Frontal cortex (tissue), 4 donors: ENCODE data around the gene PPFIBP2. TPM values are rescaled to one million over a fixed set of nuclear protein-coding genes. Genes with fewer than 3 reads are reported as not detected.

Experiments
- DNase-seq, 2 donors: peaks; one replicate each; pipeline ENCODE4 v3.0.0; 2012; ENCODE audit warnings: low spot score in 2 of 2
- FAIRE-seq: peaks from 2 replicates; lab custom pipeline; 2012; peaks lifted over from hg19 to GRCh38; lab: Jason Lieb, UNC
- total RNA-seq: library from RNA; depleted of rRNA; stranded (reverse); fragments of >200 nt; gene quantifications from one replicate; pipeline ENCODE4 v1.2.3, GENCODE V29; 2014
- donor health status: control.
- donor health status: control.
- donor health status: control.

The PPFIBP2 gene
- total RNA-seq, 1 donor from 2014 or later, result 11.4 TPM

DNA sequence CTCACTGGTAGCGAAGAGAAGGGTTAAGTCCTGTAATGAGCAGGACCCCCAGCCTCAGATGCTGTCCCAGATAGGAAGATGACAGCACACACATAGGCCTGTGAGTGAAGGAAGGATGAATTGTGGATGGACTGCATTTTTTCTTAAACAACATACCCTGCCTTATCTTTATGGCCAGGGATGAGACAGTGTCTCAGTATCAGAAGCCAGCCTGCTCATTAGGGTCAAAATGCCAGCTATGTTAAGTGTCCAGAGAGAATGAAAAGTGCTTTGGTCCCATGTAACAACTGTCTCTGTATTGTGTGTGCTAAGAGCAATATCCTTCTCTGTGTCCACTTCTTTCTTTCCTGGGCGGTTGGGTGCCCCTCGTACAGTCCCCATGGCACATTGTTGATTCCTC is 30.2 kb downstream of the PPFIBP2 start:
- DNase-seq (no peak), FAIRE-seq (no peak)

DNA sequence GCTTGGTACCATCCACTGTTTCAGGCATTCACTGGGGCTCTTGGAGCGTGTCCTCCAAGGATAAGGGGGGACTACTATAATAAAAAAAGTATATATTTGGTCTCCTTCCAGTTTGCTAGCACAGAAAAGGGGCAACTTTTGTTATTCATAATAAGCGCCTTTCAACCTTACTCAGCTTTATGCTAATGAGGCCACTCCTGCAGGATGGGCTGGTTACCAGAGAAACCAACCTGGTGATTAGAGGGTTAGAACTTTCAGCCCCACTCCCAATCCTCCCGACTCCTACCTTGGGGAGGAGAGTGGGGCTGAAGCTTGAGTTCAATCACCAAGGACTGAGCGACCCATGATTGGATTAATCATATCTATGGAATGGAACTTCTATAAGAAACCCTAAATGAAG is 31.8 kb downstream of the PPFIBP2 start:
- DNase-seq (no peak), FAIRE-seq (no peak)

DNA sequence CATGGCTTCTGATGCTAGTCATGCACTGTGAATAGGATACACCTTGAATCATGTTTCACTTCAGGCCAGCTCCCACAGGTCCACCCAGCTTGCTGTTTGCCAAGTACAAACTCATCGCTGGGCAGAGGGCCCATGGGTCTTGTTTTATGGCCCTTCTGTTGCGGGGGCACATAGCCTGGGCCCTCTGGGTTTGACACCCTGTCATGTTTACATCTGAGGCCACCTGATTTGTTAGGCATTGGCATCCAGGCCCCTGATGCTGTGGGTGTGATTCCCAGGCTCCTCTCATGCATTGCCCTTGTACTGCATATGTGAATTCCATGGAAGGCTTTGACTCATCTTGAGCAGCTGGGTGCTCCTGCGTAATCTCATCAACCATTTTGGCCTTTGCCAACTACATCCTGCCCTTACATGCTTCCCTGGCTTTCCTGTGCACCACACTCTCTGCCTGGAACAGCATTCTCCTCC is 32.6 kb downstream of the PPFIBP2 start:
- FAIRE-seq (no peak), DNase-seq (no peak)

DNA sequence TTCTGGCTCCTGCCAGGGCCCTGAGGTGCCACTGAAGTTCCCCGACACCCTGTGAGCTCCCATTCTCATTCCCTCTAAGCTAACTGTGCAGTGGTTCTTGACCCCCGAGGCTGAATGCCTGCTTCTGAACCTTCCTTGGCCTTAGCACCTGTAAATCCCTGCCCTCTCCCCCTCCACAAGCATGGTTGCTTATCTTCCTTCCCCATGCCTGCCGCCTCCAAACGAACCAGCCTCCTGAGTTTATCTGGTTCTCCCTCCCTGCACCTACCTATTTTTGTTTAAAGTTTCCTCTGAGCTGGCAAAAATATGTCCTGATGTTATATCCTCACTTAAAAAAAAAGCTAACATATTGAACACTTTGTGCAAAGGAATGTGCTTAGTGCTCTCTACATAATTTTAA is 33.9 kb downstream of the PPFIBP2 start:
- DNase-seq (no peak), FAIRE-seq (no peak)

DNA sequence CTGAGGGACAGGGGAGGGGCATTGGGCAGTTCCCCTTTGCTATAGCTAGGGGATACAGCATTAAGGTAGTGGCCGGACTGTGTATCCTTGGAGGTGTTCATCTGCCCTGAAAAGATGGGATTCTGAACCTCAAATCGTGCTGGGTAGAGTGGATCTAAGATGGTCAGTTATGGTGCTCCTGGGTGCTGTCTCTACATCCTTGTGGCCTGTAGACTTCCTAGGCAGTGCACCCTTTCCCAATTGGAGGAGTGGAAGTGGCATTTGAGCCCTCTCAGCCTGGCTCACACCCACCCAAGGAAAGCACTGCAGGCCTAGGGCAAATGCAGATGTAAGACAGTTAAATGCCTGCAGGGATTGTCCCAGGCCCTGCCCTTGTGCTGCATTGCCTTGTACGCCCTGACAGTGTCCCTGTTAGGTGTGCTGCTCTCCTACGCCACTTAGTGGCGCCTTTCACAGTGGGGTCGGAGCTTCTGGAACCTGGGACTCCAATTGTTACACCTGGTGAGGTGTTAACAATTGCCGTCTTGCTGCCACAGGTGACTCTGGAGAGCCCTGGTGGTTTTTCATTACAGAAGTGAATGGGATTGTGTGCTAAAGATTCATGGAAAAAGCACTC is 35.0 kb downstream of the PPFIBP2 start:
- DNase-seq (no peak), FAIRE-seq (no peak)

DNA sequence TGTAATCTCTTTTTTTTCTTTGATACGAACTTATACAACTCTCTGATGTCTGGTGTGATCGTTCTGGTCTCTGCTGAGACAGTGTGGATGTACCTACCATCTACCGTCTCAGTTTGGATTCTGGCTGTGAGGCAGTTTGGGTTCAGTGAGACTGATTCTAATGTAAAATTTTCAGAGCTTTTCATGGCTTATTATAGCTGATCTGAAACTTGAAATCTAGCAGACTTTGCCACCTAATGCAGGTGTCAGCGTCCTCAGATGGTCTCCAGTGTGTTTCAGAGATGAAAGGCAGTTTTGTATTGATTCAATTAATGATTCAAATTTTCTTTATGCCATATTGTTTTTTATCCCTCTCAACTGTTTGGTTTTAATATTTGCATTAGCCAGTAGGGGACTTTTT is 35.9 kb downstream of the PPFIBP2 start:
- DNase-seq (no peak), FAIRE-seq (no peak)

DNA sequence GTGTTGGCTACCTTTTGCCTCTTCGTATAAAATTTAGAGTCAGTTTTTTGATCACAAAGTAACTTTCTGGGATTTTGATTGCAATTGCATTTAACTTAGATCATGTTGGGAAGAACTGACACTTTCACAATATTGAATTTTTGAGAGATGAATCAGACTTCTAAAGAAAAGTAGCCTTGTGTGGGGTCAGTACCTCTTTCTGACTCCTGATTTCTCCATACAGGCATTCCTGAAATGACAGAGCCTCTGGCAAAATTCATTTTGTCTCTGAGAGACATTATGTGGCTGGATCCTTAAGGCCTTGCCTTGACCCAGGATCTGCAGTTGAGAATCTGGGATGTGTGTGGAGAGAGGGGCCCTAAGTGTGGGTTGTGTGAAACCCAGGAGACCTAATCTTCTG is 37.8 kb downstream of the PPFIBP2 start:
- no peak for FAIRE-seq

DNA sequence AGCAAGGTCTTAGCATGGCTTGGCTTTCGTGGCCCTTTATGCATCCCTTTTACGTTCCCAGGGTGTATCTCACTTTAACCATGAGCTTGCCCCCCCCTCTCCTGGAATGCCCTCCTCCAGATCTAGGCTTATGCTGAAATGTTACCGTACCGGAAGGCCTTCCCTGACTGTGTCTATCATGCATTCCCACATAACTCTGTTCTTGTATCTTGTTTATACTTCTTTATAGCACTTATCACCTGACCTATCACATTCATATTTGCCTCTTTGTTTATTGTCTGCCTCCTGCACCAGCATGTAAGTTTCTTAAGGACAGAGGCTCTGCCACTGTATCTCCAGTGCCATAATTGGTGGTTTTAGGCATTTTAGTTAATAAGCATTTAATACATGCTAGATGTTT is 38.9 kb downstream of the PPFIBP2 start:
- FAIRE-seq (no peak), DNase-seq (no peak)

More for the DNA sequence above, 37.8 kb downstream of the PPFIBP2 start:
- DNase-seq, result no peak

DNA sequence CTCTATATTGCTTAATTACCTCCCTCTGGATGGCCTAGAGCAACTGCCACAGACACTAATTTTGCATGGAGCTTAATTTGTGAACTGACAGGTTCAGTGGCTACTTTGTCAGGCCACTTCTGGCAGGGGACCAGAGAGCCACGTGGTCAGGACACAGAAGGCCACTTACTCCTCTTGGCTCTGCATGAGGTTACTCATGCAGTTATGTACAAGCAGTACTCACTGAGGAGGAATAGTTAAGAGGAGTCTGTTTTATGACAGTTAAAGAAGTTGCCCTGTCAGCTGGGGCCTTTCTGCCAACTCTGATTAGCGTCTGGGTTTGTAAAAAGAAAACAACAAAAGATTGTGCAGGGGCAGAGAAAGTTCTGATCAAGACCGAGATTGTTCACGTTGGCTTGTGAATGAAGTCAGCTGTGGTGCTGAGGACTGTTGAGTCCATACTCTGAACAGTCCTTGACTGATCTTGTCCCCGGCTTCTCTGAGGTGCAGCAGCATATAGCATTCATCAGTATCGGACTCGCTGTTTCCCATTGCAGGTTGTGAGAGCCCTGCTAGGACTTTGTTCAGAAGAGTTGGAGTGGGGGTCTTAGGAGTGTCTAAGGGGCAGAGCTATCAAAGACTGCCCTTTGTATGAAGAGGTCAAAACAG is 41.4 kb downstream of the PPFIBP2 start:
- no peak for FAIRE-seq

DNA sequence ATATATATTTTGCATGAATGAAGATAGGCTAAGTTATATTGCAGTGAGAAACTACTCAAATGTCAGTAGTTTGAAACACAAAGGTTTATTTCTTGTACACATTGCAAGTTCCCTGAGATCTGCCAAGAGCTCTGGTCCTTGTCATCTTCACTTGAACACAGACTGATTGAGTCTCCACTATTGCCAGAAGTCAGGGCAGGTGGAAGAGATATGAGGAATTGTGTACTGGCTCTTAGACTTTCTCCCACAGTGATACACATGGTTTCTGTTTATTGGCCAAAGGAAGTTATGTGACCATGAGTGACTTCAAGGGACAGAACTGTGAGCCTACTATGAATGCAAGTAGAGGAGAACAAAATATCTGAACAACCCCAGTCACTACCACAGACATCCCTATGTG is 44.2 kb downstream of the PPFIBP2 start:
- FAIRE-seq (no peak), DNase-seq (no peak)

More for the DNA sequence above, 41.4 kb downstream of the PPFIBP2 start:
- peak; percentile 9 to 25 for DNase-seq

DNA sequence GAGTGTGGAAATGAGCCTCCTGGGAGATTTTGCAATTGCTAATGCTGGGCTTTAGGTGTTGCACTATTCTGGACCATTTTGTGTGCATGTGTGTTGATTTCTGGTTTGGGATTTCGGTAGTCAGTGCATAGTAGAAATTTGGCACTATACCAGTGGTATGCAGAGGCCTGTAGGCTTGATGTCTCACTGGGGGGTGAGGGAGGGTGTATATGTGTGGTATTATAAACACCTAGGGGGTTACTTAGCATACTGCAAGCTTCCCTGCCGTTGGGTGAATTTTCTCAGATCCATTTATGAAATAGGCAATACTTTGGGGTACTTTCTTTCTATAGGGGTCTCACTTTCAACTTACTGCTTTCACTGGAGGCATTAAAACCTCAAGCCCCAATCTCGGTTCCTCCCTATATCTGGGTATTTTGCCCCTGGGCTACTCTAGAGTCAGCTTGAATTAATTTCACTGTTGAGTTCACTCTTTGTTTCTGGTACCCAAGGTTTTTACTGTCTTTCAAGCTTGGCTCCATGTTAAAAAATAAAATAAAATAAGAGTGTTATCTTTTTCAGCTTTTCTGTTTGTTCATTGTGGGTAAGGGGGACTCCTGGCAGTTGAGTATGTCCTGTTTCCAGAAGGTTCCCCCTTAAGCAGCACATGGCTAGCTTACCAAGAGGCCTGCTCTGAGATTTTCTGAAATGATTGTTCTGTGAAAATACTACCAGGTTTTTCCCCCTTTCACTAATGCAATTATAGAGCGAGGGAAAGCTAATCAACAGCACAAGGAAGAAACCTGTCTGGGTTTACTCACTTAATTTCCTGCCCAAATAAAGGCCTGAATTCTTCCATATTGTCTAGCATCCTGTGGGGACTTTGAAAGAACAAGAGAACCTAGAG is 45.8 kb downstream of the PPFIBP2 start:
- no peak for DNase-seq
- FAIRE-seq, result no peak

DNA sequence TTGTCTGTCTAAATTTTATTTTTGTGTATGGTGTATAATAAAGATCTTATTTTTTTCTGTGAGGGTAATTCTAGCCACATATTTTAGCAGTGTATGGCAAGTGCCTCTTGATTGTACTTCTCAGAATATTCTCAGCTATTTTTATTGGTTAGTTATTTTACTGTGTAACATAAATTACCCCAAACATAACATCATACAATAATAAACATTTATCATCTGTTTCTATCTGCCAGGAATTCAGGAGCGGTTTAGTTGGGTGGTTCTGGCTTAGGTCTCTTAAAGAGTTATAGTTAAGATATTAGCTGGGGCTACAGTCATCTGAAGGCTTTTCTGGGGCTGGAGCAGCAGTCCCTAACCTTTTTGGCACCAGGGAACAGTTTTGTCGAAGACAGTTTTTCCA is 47.8 kb downstream of the PPFIBP2 start:
- FAIRE-seq, result no peak
- no peak for DNase-seq

DNA sequence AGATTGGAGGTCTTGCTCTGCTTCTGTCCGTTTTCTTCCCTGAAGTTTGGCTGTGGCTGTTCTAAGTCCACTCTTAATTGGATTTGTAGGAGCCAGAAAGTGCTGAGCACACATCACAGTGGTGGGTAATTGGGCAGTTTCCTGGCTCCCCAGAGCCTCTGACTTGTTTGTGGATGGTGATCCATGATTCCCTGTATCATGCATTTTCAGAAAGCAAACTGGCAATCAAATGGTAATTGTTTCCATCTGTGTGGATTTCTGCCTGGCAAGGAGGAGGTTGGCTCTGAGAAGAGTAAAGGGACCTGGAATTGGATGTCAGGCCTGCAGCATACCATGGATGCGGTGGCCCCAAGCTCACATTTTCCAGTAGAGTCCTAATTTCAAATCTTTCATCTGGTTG is 49.5 kb downstream of the PPFIBP2 start:
- FAIRE-seq (no peak), DNase-seq (no peak)

DNA sequence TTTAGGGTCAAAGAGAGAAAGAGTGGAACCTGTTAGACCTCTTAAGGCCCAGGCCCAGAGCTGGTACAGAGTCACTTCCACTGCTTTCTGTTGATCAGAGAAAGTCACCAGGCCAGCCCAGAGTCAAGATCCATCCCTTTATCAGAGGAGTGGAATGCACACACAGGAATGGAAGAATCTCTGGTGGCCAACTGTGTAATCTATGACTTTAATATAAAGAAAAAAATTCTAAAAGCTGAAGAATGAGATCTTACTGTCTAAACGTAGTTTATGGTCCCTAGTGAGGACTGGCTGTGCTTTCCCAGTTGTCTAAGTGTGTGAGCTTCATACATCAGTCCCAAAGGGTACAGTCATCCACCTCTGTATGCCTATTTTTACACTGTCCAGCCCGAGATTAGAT is 51.0 kb downstream of the PPFIBP2 start:
- FAIRE-seq (no peak), DNase-seq (no peak)

DNA sequence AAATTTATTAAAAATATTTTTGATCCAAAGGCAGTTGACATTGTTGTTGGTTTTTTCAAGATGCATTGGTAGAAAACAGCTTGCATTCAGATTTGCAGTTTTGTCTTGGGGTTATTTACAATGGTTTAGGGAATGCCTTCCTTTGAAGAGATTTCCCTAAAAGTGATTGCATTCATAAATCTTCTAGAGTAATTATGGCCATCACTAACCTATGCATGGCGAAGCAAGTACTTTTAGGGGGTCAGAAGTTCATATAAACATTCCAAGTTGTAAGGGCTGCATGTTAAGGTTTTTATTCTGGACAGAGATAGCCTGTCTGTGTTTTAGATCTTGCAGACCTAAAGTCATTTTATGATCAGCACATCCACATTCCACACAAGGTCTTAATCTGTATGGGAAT is 53.5 kb downstream of the PPFIBP2 start:
- DNase-seq (no peak), FAIRE-seq (no peak)

DNA sequence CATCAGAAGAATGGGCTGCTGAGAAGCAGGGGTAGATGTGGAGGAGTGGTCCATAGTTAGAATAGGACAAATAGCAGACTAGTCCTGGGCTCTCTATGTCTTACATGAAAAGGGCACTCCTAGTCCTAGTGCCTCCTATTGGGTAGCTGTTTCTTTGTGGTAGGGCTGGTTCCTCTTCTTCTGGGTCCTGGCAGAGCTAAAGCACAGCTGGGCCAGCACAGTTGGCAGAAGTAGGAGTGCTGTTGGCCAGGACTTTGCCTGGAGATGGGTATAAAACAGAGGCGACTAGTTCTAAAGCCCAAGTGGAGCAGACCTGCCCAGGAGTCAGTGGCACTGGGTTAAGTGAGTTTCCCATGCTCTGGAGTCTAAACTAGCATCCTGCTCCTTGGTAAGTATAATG is 55.2 kb downstream of the PPFIBP2 start:
- DNase-seq (no peak), FAIRE-seq (no peak)

DNA sequence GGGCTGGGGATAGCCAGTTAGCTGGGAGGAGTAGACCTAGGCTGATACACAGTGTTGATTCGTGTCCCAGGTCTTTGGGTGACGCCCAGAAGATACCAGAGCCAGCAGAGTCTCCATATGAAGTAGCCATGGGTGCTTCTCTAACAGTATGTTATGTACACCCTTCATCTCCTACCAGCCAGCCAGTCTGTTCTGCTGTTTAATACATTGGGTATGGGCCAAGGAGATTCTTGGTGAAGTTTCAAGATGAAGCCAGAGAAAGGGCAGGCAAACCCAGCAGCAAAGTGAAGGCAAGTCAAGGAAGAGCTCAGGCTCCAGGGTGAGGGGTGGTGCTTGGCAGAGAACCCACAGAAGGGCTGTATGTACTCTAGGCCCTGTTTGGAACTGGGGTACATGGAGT is 56.4 kb downstream of the PPFIBP2 start:
- no peak for DNase-seq
- no peak for FAIRE-seq

DNA sequence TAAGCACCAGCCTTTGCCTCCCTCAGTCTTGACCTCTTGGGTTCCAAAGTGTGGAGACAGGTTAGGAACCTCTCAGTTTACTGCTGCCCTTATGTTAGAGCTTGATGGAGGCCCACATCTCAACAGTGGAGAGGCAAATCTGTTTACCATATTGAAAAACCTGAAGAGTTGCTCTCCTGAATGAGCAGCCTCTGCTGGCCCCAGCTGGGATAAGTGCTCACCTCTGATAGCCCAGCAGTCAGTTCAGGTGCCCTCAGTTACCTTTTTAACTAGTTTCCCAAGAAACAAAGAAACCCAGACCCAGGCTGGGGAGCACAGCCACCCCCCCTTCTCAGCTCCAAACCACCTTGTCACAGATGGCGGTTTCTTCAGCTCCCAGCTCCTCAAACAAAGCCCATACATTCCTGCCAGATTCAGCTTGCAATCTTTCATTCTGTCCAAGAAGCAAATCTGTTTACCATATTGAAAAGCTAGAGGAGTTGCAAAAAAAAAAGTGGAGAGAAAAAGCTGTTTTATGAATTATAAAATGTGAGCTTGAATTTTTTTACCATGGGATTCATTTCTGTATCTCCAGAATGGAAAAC is 57.2 kb downstream of the PPFIBP2 start:
- DNase-seq (no peak), FAIRE-seq (no peak)

DNA sequence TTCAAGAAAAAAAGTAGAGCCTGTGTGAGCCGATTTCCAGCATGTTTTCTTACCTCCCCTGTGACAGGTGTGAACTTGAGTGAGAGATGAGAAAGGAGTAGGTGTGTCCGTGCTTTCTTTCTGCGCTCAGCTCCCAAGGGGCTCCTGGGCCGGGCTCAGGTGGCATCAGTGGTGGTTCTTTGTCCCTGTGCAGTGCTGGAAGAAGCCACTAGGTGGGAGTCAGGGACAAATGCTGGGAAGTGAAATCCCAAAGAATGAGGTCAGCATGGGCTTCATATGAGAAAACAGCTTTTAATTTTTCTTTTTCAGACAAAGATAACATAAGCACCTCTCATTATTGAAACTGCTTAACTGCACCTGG is 57.8 kb downstream of the PPFIBP2 start:
- DNase-seq (peak; percentile 18 to 70), FAIRE-seq (no peak)

DNA sequence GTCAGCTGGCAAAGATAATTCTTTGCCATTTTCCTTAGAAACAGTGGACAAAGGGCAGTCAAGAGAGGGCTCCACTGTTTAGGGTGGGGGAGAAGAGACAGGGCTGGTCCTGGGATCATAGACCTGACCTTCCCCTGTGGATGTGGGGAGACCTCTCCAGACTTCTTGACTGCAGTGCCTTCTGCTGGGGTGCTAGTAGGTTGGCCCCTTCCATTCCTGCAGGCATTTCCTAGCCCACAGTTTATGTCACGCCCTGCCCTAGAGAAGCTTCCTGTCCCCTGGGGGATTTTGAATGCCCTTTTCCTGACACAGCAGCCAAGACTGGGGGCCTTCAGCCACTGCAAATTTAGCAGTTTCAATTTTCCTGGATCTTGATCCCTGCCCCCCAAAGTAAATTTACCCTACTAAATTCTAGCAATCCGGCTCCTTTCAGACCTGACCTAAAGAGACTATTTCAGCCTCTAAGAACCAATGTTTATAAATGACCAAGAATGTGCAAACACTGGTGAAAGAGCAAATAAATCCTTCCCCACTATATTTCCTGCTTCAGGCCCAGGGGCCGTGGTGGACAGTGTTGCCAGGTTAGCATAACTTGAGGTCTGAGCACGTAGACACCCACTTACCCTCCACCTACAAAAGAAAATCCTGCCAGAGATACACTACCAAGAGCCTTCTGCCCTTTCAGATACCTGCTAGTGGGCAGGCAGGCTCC is 58.4 kb downstream of the PPFIBP2 start:
- DNase-seq (no peak), FAIRE-seq (no peak)
